ENCODE results near the gene UBXN1.
A peak's percentile ranks its signal among the peaks of the same experiment; 100 is the strongest.
"Not testable (repeated sequence)": the region's sequence is repeated elsewhere in the genome, so short reads cannot be mapped to it uniquely, and the experiment has no call there.

UBXN1 gene

DNA sequence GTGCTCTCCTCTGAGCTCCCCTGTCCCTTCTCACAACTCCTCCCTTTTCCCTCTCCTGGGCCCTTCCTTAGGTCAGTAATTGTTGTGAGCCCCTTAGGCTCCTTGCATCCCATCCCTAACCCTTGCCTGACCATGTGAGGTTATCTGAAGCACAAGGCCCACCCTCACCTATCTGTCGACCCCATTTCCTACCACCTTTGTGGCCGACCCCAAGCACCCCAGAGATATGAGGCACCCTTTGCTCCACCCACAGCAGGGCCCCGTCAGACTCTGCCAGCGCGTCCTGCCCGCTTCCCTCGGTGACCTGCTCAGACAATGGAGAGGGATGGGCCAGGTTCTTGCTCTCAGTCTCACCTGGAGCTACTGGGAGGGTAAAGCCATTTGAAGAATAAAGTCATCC, 29.9 kb upstream of the UBXN1 start:
- DNase-seq (ENCODE audit: low read depth in 1 of 2, low spot score in 1 of 2), result peak in 1 of 2 donors; percentile 18

DNA sequence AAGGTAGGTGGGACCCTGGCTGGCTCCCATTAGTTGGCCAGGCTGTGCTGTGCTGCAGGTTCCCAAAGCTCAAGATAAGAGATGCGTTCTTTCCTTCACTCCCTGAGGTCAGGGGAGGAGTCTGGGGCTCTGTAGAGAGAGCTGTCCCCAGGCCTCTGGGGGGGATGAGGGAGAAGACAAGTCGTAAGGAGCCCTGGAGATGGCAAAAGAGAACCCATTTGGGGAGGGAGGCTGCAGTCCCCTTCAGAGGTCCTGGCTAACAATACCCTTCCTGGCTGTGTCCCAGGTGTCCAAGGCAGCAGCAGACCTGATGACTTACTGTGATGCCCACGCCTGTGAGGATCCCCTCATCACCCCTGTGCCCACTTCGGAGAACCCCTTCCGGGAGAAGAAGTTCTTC, 29.5 kb upstream of the UBXN1 start:
- DNase-seq (ENCODE audit: low read depth in 1 of 2, low spot score in 1 of 2), result no peak

DNA sequence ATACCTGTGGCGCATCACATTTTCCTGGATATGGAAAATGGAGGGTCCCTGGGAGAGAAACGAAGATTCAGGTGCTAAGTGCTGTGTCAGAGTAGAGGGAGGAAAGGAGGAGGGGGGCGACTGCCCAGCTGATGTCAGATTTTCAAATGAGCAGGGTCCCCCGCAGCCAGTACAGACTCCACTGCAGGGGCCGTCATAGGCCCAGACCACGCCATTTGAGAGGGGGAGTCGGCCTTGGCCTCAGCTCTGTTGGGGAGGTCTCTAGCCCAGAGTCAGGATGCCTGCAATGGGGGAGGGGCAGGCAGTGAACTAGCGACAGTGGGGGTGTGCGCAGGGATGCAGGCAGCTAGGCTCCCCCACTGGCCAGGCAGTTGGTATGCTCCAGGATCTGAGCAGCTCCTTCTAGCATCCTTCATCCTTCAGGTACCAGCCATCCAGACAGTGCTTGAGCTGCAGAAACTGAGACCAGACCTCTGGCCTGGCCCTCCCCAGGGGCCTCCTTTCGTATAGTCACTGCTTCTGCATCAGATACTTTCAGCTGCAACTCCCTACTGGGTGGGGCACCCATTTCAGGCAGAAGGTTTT, 28.5 kb upstream of the UBXN1 start, which contains the start of the genes BSCL2 and GNG3:
BSCL2 (minus strand) TSS at position 148 of the 585 bp plus-strand sequence. CDS start 229 bp downstream, outside the sequence.
GNG3 (plus strand) TSS at position 400 of the 585 bp plus-strand sequence. CDS start 620 bp downstream, outside the sequence.
- DNase-seq (ENCODE audit: low read depth in 1 of 2, low spot score in 1 of 2), result no peak

DNA sequence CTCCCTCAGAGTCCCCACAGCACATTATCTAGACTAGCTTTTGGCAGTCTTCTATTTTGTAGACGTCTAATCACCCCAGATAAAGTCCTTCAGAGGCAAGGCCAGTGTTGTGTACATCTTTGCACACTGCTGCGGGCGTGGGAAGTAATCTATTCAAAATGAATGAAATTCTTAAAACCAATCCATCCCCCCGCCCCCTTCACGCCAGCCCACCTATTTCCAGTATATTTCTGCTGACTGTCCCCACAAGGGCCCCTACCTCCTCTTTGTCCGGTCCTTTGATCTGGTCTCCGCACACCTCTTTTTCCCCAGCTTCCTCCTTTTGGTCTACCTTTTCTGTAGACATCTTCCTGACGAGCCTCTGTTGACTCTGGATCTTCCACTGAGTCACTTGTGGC, 28.0 kb upstream of the UBXN1 start:
- DNase-seq (ENCODE audit: low read depth in 1 of 2, low spot score in 1 of 2), result no peak

- DNase-seq (ENCODE audit: low read depth in 1 of 2, low spot score in 1 of 2), result peak; percentile 86 to 92
These were observed 27.3 kb upstream of the UBXN1 start for GRCh38 chr11:62705880-62706849.

DNA sequence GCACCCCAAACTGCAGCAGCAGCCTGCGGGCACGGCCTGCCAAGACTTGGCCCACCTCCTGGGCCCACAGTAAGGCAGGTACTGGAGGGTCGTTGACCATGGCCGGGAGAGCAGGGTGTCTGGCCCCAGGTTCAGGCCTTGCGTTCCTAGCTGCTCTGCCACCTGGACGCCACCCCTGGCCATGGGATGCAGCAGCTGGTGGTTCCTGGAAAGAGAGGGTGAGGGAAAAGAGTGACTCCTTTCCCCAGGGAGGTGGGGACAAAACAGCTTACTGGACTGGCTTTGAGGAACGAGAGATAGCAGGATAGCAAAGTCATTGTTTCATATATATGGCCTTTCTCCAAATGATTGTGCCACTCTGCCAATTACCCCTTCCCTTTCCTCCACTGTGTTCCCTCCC, 26.5 kb upstream of the UBXN1 start:
- no peak for DNase-seq (ENCODE audit: low read depth in 1 of 2, low spot score in 1 of 2)

DNA sequence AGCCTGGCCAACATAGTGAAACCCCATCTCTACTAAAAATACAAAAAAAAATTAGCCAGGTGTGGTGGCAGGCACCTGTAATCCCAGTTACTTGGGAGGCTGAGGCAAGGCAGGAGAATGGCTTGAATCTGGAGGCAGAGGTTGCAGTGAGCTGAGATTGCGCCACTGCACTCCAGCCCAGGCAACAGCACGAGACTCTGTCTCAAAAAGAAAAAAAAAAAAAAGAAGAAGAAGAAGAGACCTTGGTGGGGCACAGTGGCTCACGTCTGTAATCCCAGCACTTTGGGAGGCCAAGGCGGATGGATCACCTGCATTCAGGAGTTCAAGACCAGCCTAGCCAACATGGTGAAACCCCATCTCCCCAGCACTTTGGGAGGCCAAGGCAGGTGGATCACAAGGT, 25.0 kb upstream of the UBXN1 start:
- DNase-seq (ENCODE audit: low read depth in 1 of 2, low spot score in 1 of 2), result not testable (repeated sequence)

DNA sequence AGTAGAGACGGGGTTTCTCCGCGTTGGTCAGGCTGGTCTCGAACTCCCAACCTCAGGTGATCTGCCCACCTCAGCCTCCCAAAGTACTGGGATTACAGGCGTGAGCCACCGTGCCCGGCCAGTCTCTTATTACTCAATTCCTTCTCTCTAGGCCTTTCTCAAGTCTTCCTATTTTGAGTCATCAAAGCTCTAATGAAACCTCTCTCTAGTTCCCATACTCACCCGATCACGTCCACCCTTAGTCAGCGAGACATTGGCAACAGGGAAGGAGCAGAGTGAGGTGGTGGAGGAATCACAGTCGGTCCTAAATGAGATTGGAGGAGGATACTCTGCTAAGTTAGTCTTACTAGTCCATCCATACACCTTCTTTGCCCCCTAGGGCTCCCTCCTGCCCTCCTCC, 23.4 kb upstream of the UBXN1 start:
- DNase-seq (ENCODE audit: low read depth in 1 of 2, low spot score in 1 of 2), result no peak

- DNase-seq (ENCODE audit: low read depth in 1 of 2, low spot score in 1 of 2), result peak; percentile 56 to 58
These were observed 15.7 kb upstream of the UBXN1 start for GRCh38 chr11:62694455-62695167.

- DNase-seq (ENCODE audit: low read depth in 1 of 2, low spot score in 1 of 2), result not testable (repeated sequence)
These were observed 14.8 kb upstream of the UBXN1 start for GRCh38 chr11:62693624-62694023.

- no peak for DNase-seq (ENCODE audit: low read depth in 1 of 2, low spot score in 1 of 2)
These were observed 10.7 kb upstream of the UBXN1 start, which contains the start of gene LRRN4CL for GRCh38 chr11:62689421-62690183. LRRN4CL (minus strand) TSS chr11:62689530; CDS start chr11:62688508, 1,022 bp downstream.

DNA sequence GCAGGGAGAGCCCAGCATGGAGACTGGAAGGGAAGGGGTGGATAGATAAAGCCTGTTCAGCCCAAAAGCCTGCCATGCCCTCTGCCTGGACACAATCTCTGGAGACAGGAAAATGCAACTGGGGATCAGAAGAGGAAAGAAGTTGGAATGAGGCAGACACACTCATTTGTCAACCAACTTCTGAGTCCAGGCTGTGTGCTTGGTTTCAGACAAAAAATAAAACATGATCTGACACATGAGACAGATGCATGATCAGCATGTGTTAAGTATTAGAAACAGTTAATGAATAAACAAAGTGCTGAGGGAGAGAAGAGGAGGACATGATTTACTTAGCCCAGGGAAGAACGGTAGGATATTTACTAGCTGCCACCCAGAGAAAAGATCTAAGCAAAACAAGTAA, 9.6 kb upstream of the UBXN1 start:
- DNase-seq (ENCODE audit: low read depth in 1 of 2, low spot score in 1 of 2), result no peak

- DNase-seq (ENCODE audit: low read depth in 1 of 2, low spot score in 1 of 2), result no peak
These were observed 8.9 kb upstream of the UBXN1 start for GRCh38 chr11:62687508-62688396.

DNA sequence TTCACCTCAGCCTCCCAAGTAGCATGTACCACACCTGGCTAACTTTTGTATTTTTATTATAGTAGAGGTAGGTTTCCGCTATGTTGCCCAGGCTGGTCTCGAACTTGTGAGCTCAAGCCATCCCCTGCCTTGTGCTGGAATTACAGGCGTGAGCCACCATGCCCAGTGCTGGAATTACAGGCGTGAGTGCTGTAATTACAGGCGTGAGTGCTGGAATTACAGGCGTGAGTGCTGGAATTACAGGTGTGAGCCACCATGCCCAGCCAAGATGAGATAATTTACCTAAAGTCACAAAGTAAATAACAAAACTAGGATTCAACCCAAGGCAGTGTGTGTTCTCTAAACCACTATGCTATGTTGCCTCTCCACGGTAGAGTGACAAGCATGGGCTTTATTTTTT, 3.6 kb upstream of the UBXN1 start:
- DNase-seq (ENCODE audit: low read depth in 1 of 2, low spot score in 1 of 2), result no peak

GRCh38 chr11:62680825-62681240, 2.0 kb upstream of the UBXN1 start:
- DNase-seq (ENCODE audit: low read depth in 1 of 2, low spot score in 1 of 2), result no peak

- DNase-seq (ENCODE audit: low read depth in 1 of 2, low spot score in 1 of 2), result no peak
These were observed 472 bp downstream of the UBXN1 start for GRCh38 chr11:62678433-62678769.

DNA sequence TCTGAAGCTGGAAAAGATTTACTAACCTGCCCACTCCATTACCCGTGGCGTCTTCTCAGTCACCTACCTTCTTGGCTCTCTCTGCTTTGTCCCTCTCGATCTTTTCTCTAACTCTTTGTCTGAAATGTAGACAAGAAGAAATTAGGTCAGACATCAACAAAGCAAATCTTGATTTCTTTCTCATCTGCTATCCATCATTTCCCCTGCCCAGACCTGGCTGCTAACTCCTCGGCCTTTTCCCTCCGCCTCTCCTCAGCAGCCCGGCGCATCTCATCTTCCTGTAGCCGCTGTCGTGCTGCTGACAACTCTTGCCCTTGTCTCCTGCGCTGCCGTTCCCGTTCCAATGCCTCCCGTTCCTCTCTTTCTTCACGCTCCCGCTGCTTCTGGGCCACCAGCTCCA, 1.2 kb downstream of the UBXN1 start:
- DNase-seq (ENCODE audit: low read depth in 1 of 2, low spot score in 1 of 2), result no peak

DNA sequence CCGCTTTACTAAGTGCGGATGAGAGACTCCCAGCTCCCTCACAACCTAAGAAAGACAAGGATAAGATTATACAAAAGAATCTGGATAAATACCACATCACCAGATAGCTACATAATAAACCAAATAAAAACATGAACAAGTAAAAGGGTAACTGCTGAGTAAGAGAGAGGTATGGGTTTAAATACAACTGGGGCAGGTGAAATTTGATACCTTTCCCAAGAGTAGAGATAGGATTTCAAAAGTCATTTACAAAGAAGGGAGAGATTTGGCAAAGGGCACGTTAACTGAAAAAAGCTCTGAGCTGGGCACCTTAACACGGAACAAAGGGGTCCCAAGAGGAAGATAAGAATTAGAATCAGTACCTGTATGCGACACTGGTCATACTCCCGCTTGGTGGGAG, 1.7 kb downstream of the UBXN1 start:
- no peak for DNase-seq (ENCODE audit: low read depth in 1 of 2, low spot score in 1 of 2)

DNA sequence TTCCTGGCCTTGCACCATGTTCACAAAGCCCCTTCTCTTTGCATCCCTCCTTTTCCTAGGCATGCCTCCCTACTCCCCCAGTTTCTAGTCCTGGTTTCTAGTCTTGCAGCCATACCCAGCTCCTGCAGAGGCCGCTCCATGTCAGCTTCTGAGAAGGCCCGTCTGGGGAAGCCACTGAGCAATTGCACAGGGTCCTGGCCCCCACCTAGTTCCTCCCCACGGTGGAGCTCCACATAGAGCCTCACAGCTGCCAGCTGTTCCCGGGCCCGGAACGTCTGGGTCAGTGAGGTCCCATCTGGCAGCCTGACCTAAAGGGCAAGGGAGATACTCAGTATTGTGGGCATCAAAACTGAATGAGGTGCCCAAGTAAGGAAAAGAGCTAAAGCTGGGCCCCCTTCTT, 2.2 kb downstream of the UBXN1 start:
- DNase-seq (ENCODE audit: low read depth in 1 of 2, low spot score in 1 of 2), result no peak

DNA sequence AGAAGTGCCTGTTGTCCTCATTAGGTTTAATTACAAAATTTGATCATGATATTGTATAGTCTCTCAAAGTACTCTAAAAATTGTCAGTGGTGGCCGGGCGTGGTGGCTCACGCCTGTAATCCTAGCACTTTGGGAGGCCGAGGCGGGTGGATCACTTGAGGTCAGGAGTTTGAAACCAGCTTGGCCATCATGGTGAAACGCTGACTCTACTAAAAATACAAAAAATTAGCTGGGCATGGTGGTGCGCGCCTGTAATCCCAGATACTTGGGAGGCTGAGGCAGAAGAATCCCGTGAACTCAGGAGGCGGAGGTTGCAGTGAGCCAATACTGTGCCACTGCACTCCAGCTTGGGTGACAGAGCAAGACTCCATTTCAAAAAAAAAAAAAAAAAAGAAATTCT, 3.5 kb downstream of the UBXN1 start:
- DNase-seq (ENCODE audit: low read depth in 1 of 2, low spot score in 1 of 2), result not testable (repeated sequence)

Measured in activated T-helper 1 cell treated with anti-CD3 and anti-CD28 coated beads, Interleukin-2, amount 50 U/mL, for 16 hours (primary cell).